ENCODE data around the gene LIG3.
"Not testable (repeated sequence)": the region's sequence is repeated elsewhere in the genome, so short reads cannot be mapped to it uniquely, and the experiment has no call there.

The LIG3 gene

GRCh38 chr17:34999456-34999855 is 19.1 kb downstream of the LIG3 start:
- DNase-seq (ENCODE audit: low read depth) = no peak

DNA sequence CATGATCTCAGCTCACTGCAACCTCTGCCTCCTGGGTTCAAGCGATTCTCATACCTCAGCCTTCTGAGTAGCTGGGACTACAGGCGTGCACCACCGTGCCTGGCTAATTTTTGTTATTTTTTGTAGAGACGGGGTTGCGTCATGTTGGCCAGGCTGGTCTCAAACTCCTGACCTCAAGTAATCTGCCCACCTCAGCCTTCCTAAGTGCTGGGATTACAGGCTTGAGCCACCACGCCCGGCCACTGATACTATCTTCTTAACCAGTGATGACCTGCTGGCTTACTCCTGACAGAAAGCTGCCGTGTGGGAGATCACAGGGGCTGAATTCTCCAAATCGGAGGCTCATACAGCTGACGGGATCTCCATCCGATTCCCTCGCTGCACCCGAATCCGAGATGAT is 20.7 kb downstream of the LIG3 start:
- DNase-seq (ENCODE audit: low read depth) = not testable (repeated sequence)

DNA sequence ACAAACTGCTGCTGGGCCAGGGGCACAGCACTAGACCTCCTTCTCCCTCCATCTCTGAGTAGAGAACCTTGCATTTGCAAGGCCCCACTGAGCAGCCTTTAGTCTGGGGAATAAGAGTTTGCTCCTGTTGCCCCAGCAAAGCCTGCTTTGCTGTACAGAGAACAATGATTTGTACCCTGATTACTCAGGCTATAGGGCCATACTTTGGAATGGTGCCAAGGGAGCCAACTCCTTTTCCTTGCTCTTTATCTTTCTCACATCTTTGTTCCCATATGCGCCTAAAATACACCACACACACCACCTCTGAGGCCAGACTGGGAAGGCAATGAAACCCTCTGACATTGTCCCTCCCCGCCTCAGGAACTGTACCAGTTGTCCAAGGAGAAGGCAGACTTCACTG is 21.2 kb downstream of the LIG3 start:
- no peak for DNase-seq (ENCODE audit: low read depth)

DNA sequence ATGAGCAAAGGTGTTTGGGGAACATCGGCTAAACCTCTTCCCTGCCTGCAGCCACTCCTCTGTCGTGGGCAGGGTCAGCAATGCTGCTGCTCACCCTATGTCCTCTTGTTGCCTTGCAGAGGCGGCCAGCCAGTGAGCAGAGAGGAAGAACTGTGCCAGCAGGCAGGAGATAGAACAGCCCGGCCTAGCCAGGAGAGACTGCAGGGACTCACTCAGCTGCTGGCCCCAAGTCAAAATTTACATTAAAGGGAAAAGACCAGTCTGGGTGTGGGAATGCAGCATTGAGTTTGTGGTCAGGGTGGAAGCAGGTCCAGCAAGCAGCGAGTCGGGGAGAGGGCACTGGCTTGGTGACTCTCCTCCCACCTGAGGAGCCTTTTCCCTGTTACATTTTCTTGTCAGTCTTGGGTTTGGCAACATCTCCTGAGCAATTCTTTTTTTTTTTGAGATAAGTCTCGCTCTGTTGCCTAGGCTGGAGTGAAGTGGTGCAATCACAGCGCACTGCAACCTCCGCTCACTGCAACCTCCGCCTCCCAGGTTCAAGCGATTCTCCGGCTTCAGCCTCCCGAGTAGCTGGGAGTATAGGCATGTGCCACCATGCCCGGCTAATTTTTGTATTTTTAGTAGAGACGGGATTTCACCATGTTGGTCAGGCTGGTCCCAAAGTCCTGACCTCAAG is 22.7 kb downstream of the LIG3 start:
- DNase-seq (ENCODE audit: low read depth) = no peak

GRCh38 chr17:35003778-35004177 is 23.5 kb downstream of the LIG3 start:
- no peak for DNase-seq (ENCODE audit: low read depth)

GRCh38 chr17:35006345-35006744 is 26.0 kb downstream of the LIG3 start:
- DNase-seq (ENCODE audit: low read depth) = no peak

DNA sequence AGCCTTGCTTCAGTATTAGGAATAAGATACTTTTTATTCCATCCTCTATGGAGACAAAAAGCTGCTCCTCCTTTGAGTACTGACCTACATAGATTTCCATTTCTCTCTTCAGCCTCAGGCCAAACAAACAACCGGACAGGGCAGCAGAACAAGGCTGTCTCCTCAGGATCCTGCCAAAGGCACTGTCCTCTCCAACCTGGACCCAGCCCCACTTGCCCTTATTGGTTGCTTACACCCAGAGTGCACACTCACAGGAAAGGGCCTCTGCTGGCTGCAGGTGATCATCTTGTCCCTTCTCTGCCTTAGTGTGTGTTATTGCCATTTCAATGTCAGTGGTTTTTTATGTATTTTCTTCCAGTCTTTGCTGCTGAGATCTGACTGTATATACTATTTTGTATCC is 26.6 kb downstream of the LIG3 start:
- no peak for DNase-seq (ENCODE audit: low read depth)

DNA sequence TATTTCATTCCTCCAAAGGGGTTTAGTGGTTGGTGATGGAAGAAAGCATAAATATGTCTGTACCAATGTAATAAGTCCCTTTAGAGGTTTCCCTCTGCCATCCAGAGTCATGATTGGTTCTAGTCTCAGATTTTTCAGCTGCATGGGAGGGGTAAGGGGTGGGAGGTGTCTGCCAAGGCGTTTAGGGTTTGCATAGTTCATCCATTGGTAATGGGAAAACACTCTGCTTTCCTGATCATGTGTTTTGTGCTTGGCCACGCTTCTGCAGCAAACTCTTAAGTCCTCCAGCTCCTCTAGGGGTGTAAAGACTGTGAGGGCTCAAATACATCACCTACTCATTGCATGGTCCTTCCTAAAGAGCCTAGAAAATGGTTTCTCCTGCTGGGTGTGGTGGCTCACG is 29.8 kb downstream of the LIG3 start:
- DNase-seq (ENCODE audit: low read depth) = no peak

GRCh38 chr17:35011671-35012216 is 31.4 kb downstream of the LIG3 start:
- DNase-seq (ENCODE audit: low read depth) = no peak

DNA sequence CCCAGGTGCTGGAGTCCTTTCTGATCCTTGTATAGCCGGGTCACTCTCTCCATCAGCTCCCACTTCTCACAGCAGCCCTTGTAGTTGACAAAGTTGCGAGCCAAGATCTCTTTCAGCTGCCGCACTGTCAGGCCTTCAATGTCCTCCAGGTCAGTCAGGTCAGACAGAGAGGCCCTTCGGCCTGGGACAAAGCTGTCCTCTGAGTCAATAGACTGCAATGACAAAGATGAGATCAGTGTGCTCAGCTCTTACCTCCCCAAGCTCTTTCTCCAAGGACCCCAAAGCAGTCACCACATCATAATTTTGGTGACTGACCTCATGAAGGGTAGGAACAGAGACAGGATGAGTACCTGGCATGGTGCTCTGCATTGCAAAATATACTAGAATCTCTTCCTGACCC is 36.1 kb downstream of the LIG3 start:
- no peak for DNase-seq (ENCODE audit: low read depth)

- DNase-seq (ENCODE audit: low read depth) = no peak
Measured at GRCh38 chr17:35017021-35017420, 36.7 kb downstream of the LIG3 start.

- no peak for DNase-seq (ENCODE audit: low read depth)
Measured at GRCh38 chr17:35018814-35019213, 38.5 kb downstream of the LIG3 start.

DNA sequence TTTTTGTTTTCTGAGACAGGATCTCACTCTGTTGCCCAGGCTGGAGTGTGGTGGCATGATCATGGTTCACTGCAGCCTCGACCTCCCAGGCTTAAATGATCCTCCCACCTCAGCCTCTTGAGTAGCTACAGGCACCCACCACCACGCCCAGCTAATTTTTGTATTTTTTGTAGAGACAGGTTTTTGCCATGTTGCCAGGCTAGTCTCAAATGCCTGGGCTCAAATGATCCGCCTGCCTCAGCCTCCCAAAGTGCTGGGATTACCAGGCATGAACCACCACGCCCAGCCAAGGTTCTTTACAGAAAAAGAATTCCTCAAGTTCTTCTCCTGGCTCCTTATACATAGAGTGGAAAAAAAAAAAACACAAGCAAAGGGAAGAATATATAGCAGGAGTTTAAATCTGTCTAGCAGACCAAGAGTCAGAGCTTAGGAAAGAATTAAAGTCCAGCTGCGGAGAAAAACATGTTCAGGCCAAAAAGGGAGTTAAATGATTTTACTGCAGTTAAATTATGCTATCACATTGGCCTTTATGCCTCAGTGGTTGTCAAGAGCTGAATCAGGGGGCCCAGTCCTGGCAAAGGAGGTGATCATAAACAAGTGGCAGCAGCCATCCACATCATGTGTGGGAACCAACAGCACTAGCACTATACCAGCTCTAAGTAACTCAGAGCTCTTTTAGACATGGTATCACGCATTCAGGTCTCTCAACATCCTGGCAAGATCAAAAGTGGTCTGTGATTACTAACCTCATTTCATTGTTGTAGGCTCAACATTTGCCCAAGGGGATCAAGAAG is 39.3 kb downstream of the LIG3 start:
- DNase-seq (ENCODE audit: low read depth) = no peak

DNA sequence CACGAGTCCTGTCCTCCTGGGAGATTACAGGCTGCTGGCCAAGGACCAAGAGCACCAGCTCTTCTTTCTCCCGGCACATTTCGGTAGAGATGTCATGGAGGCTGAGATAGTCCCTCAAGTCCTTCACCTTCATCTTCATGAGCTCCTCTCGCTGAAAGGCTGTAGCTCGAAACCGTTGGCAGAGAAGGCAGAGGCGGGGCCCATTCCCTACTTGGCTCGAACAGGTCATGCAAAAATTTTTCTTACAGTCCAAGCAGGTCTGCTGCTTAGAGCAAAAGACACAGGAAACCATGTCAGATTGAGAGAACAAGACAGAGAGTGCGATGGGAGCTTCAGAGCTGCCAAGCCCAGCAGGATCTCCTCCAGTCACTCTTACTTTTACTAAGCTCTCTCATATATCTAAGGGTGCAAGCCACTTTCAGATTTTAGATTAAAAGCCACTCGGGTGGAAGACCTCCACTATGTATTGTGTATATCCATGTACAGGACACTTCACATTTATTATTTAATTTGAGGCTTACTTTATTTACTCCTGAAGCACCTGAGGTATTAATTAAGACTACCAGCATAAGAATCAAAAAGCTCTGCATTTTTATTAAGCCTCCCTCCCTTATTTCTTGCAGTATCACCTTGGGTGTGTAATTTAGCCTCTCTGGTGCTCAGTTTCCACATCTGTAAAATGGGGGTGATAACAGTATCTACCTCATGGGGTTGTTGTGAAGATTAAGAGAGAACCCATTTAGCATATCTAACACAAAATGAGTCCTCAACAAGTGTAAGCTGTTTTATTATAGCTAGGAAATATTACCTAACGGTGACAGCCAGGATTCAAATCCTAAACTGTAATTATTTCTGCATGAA is 41.4 kb downstream of the LIG3 start:
- no peak for DNase-seq (ENCODE audit: low read depth)

DNA sequence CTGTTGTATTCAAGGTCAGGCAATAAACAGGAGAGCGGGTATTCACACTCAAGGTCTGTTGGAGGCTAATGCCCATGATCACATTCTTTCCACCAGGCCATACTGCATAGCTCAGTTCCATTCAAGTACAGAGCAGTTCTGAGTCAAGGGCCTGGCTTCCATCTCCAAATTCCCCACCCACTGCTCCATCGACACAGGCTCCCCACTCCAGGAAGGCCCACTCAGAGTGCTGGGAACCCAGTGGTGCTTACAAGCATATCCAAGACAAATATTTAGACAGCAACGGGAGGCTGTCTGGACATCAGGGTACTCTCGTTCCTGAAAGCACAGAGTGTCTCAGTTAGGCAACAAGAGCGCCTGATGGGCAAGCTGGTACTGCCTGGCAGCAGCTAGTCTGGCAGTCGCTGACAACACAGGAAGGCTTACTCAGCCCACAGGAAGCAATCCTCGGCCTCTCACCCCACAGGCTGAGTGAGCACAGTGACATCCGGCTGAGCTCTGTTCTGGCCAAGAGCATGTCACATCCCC is 42.3 kb downstream of the LIG3 start:
- peak; percentile 65 for DNase-seq (ENCODE audit: low read depth)

DNA sequence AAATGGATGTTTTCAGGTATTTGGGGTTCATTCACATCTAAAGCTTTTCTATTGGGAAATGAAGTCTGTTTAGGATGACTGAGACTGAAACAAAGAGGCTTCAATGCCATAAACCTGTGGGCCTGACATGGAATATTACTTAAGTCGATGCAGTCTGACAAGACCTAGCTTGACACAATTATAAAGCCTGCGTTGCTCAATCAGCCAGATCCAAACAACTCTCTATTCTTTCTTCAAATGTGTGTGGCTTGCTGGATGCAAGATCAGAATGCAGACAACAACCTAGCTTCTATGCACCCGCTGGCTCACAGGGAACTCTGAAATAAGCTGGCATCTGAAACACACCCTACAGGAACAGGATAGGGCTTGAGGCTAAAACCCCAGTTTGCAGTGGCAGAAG is 43.2 kb downstream of the LIG3 start:
- no peak for DNase-seq (ENCODE audit: low read depth)

GRCh38 chr17:35025541-35025940 is 45.2 kb downstream of the LIG3 start:
- no peak for DNase-seq (ENCODE audit: low read depth)

- DNase-seq (ENCODE audit: low read depth) = not testable (repeated sequence)
Measured at GRCh38 chr17:35028097-35028496, 47.8 kb downstream of the LIG3 start.

DNA sequence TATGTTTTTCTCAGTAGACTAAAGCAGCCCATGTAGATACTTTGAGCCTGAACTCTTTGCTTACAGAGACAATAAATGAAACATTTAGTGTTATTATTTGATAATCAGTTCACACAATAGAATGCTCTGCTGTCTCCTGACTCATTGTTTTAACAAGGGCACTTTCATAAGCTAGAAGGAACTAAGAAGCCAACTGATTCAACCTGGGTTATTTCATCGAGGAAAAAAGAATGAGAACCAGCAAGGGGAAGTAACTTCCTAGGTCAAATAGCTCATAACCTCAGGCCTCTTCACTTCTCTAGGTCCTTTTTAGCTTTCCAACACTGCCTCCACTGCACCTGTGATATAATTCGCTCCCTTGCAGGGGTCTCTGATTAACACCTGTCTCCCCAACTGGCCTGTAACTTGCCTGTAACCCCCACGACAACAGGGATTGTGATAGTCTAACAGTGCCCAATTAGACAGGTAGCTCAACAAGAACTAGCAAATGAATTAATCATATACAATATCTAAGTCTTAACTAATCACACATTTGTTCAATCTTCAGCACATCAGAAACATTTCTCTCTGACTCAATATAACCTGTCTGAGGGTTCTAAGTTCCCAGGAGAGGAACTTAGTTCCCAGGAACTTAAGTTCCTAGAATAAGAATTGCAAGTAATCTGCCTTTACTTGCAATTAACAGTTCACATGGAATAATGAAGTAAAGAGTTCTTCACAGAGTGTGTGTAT is 48.4 kb downstream of the LIG3 start:
- DNase-seq (ENCODE audit: low read depth) = no peak

- DNase-seq (ENCODE audit: low read depth) = no peak
Measured at GRCh38 chr17:35030780-35031179, 50.5 kb downstream of the LIG3 start.

DNA sequence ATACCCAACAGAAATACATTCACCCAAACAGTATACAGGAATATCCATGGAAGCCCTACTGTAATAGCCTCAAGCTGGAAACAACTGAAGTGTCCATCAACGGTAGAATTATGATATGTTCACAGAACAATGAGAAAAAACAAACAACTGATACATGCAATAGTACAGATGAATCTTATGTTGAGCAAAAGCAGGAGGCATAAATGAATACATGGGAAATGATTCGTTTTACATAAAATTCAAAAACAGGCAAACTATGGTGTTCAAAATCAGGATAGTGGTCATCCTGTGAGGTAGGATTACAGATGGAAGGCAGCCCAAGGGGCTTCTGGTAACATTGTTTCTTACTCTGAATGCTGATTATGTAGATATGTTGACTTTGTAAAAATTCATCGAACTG is 58.1 kb downstream of the LIG3 start:
- DNase-seq (ENCODE audit: low read depth) = no peak

- DNase-seq (ENCODE audit: low read depth) = no peak
Measured at GRCh38 chr17:35041390-35041789, 61.1 kb downstream of the LIG3 start.
